ENCODE measurements around the gene ATXN1. TPM values are rescaled to one million over a fixed set of nuclear protein-coding genes. Genes with fewer than 3 reads are reported as not detected.

Gene ATXN1
- total RNA-seq, 3 donors from 2014 or later: 30.4 to 87.3 (median 50.1) TPM

- DNase-seq (no peak), ATAC-seq (no peak)
- Histone ChIP-seq H3K36me3 (ENCODE audit: low read depth) (no peaks in the 10 kb centered on the region), H3K9me3 (no peaks in the 10 kb centered on the region), H3K4me1 (ENCODE audit: low read depth) (no peaks in the 10 kb centered on the region), H3K4me3 (no peak overlapping the region)
- intact Hi-C loops (cut with DNase I, micrococcal nuclease): no loop called here
- TF ChIP-seq CTCF (IDR thresholded peaks at IDR 0.05): no peak
Measured at GRCh38 chr6:16355238-16355637, 406.0 kb downstream of the ATXN1 start.

- intact Hi-C loops (cut with DNase I, micrococcal nuclease): no loop called here
- TF ChIP-seq CTCF (IDR thresholded peaks at IDR 0.05): no peak
- Histone ChIP-seq H3K4me3 (no peak overlapping the region), H3K4me1 (ENCODE audit: low read depth) (no peaks in the 10 kb centered on the region), H3K36me3 (ENCODE audit: low read depth) (no peaks in the 10 kb centered on the region), H3K9me3 (no peaks in the 10 kb centered on the region)
- no peak for DNase-seq
- no peak for ATAC-seq
Measured at GRCh38 chr6:16354692-16355091, 406.6 kb downstream of the ATXN1 start.

- DNase-seq: no peak
- ATAC-seq: no peak
- Histone ChIP-seq H3K36me3 (ENCODE audit: low read depth) (no peaks in the 10 kb centered on the region), H3K9me3 (no peaks in the 10 kb centered on the region), H3K4me3 (no peak overlapping the region), H3K4me1 (ENCODE audit: low read depth) (no peaks in the 10 kb centered on the region)
- TF ChIP-seq CTCF (IDR thresholded peaks at IDR 0.05): no peak
- intact Hi-C loops (cut with DNase I, micrococcal nuclease): no loop called here
Measured at GRCh38 chr6:16352821-16353438, 408.3 kb downstream of the ATXN1 start.

GRCh38 chr6:16352258-16352635 lies 409.0 kb downstream of the ATXN1 start:
- intact Hi-C loops (cut with DNase I, micrococcal nuclease): no loop called here
- DNase-seq (no peak), ATAC-seq (no peak)
- H3K9me3 ChIP-seq: no peaks in the 10 kb centered on the region
- no peak overlapping the region for H3K4me3 ChIP-seq
- no peak for TF ChIP-seq CTCF (IDR thresholded peaks at IDR 0.05)
- no peaks in the 10 kb centered on the region for H3K4me1 ChIP-seq (ENCODE audit: low read depth)
- no peaks in the 10 kb centered on the region for H3K36me3 ChIP-seq (ENCODE audit: low read depth)

GRCh38 chr6:16349544-16349943 lies 411.7 kb downstream of the ATXN1 start:
- no peak for DNase-seq
- intact Hi-C loops (cut with DNase I, micrococcal nuclease): no loop called here
- TF ChIP-seq CTCF (IDR thresholded peaks at IDR 0.05): no peak

GRCh38 chr6:16346831-16347230 lies 414.4 kb downstream of the ATXN1 start:
- TF ChIP-seq CTCF (IDR thresholded peaks at IDR 0.05): no peak
- no peak for DNase-seq
- Histone ChIP-seq H3K36me3 (ENCODE audit: low read depth) (no peaks in the 10 kb centered on the region), H3K4me3 (no peak overlapping the region), H3K9me3 (no peaks in the 10 kb centered on the region), H3K4me1 (ENCODE audit: low read depth) (no peaks in the 10 kb centered on the region)
- ATAC-seq: no peak
- intact Hi-C loops (cut with DNase I, micrococcal nuclease): no loop called here

More at GRCh38 chr6:16349544-16349943, 411.7 kb downstream of the ATXN1 start:
- no peak for ATAC-seq
- Histone ChIP-seq H3K9me3 (no peaks in the 10 kb centered on the region), H3K36me3 (ENCODE audit: low read depth) (no peaks in the 10 kb centered on the region), H3K4me1 (ENCODE audit: low read depth) (no peaks in the 10 kb centered on the region), H3K4me3 (no peak overlapping the region)

All from mucosa of descending colon (tissue), 3 donors.